Neural cell (in vitro differentiated cells): Measurements from ENCODE around the gene DEDD. TPM values are rescaled to one million over a fixed set of nuclear protein-coding genes. Genes with fewer than 3 reads are reported as not detected.

Experiments used
- H2AFZ ChIP-seq: fragments of 200-600, 300-800 bp; sonication (generic), shearing (Covaris generic); 2 replicates; pipeline ENCODE4 v1.6.0; 2014; ENCODE audit warnings: low read depth, mild to moderate bottlenecking, antibody characterized with exemption, low read length, moderate library complexity
- H3F3A ChIP-seq: fragments of 200-600 bp; shearing (Covaris generic); 2 replicates; pipeline ENCODE4 v1.6.1; 2016; ENCODE audit warnings: mild to moderate bottlenecking, moderate library complexity, mixed read lengths, antibody characterized with exemption, low read length; ENCODE audit not compliant: insufficient read depth, poor library complexity, severe bottlenecking
- H3K27ac ChIP-seq: fragments of 200-600, 300-800 bp; sonication (generic), shearing (Covaris generic); 2 replicates; pipeline ENCODE4 v1.5.1; 2014; ENCODE audit warnings: mild to moderate bottlenecking, low read length, moderate library complexity
- H3K27me3 ChIP-seq: fragments of 300-800, 200-600 bp; sonication (generic), shearing (Covaris generic); 2 replicates; pipeline ENCODE4 v1.6.0; 2014; ENCODE audit warnings: mild to moderate bottlenecking, low read depth, low read length, moderate library complexity; ENCODE audit not compliant: insufficient read depth
- H3K36me3 ChIP-seq: fragments of 300-800, 200-600 bp; sonication (generic), shearing (Covaris generic); 2 replicates; pipeline ENCODE4 v1.5.1; 2014; ENCODE audit warnings: mild to moderate bottlenecking, antibody characterized with exemption, low read length, moderate library complexity; ENCODE audit not compliant: insufficient read depth
- H3K4me2 ChIP-seq: fragments of 300-800, 200-600 bp; sonication (generic), shearing (Covaris generic); 2 replicates; pipeline ENCODE4 v1.6.0; 2014; ENCODE audit warnings: mild to moderate bottlenecking, low read length
- H3K4me3 ChIP-seq: fragments of 300-800, 200-600 bp; sonication (generic), shearing (Covaris generic); 2 replicates; pipeline ENCODE4 v1.5.1; 2014; ENCODE audit warnings: mild to moderate bottlenecking, low read length, moderate library complexity
- H3K79me2 ChIP-seq: fragments of 200-600 bp; shearing (Covaris generic); replicated peaks from 2 replicates; pipeline ENCODE4 v1.6.0; 2014; ENCODE audit warnings: mild to moderate bottlenecking, low read length, moderate library complexity; ENCODE audit not compliant: insufficient read depth
- H3K9ac ChIP-seq: fragments of 300-800, 200-600 bp; sonication (generic), shearing (Covaris generic); 2 replicates; pipeline ENCODE4 v1.6.1; 2016; ENCODE audit warnings: mild to moderate bottlenecking, low read length, mixed read lengths
- H3K9me2 ChIP-seq: fragments of 200-600 bp; shearing (Covaris generic); 2 replicates; pipeline ENCODE4 v1.6.1; 2016; ENCODE audit warnings: mild to moderate bottlenecking, low read length, mixed read lengths; ENCODE audit not compliant: insufficient read depth
- H3K9me3 ChIP-seq: fragments of 200-600, 300-800 bp; sonication (generic), shearing (Covaris generic); 2 replicates; pipeline ENCODE4 v1.6.1; 2016; ENCODE audit warnings: mild to moderate bottlenecking, mixed run types, low read length, moderate library complexity, mixed read lengths
- H4K20me1 ChIP-seq: fragments of 200-600 bp; shearing (Covaris generic); 2 replicates; pipeline ENCODE4 v1.6.1; 2016; ENCODE audit warnings: mild to moderate bottlenecking, mixed run types; ENCODE audit not compliant: insufficient read depth
- EP300 ChIP-seq: fragments of 450-650 bp; conservative IDR thresholded peaks from 2 replicates; pipeline ENCODE4 v1.6.1; 2014; ENCODE audit warnings: antibody characterized with exemption, mild to moderate bottlenecking, moderate library complexity; ENCODE audit not compliant: poor library complexity, severe bottlenecking
- EZH2 ChIP-seq: fragments of 200-600, 300-800 bp; shearing (Covaris generic), sonication (generic); IDR thresholded peaks from 2 replicates; pipeline ENCODE4 v1.6.1; 2014; ENCODE audit warnings: antibody characterized with exemption, low read length, borderline replicate concordance, mild to moderate bottlenecking; ENCODE audit not compliant: insufficient read depth, poor library complexity, severe bottlenecking
- MXI1 ChIP-seq: fragments of 450-650 bp; conservative IDR thresholded peaks from 2 replicates; pipeline ENCODE4 v1.6.1; 2014; ENCODE audit warnings: antibody characterized with exemption, mild to moderate bottlenecking; ENCODE audit not compliant: poor library complexity, severe bottlenecking
- POLR2AphosphoS5 ChIP-seq: IDR thresholded peaks from 2 replicates; pipeline ENCODE4 v1.6.1; 2012
- RAD21 ChIP-seq: fragments of 450-650 bp; conservative IDR thresholded peaks from 2 replicates; pipeline ENCODE4 v1.6.1; 2014; ENCODE audit warnings: antibody characterized with exemption, mild to moderate bottlenecking, moderate library complexity
- REST ChIP-seq: IDR thresholded peaks from 2 replicates; pipeline ENCODE4 v1.6.1; 2012; ENCODE audit warnings: borderline replicate concordance
- SMC3 ChIP-seq: fragments of 450-650 bp; conservative IDR thresholded peaks from 2 replicates; pipeline ENCODE4 v1.6.1; 2014; ENCODE audit warnings: antibody characterized with exemption, mild to moderate bottlenecking, moderate library complexity; ENCODE audit not compliant: poor library complexity
- TAF1 ChIP-seq: IDR thresholded peaks from 2 replicates; pipeline ENCODE4 v1.6.1; 2012; ENCODE audit warnings: low read depth
- polyA plus RNA-seq: library from polyadenylated mRNA; depleted of rRNA; stranded (reverse); fragments of >200 nt; gene quantifications from 2 replicates; pipeline ENCODE4 v1.2.3, GENCODE V29; 2014
- TF ChIP-seq, protein P1 (sequence below): fragments of 450-650 bp; IDR thresholded peaks from 2 replicates; pipeline ENCODE4 v1.5.1; 2014; ENCODE audit warnings: antibody characterized with exemption, mild to moderate bottlenecking, moderate library complexity; ENCODE audit not compliant: poor library complexity, severe bottlenecking

Gene DEDD
- polyA plus RNA-seq, 1 donor from 2014 or later = 29.6 TPM

DNA sequence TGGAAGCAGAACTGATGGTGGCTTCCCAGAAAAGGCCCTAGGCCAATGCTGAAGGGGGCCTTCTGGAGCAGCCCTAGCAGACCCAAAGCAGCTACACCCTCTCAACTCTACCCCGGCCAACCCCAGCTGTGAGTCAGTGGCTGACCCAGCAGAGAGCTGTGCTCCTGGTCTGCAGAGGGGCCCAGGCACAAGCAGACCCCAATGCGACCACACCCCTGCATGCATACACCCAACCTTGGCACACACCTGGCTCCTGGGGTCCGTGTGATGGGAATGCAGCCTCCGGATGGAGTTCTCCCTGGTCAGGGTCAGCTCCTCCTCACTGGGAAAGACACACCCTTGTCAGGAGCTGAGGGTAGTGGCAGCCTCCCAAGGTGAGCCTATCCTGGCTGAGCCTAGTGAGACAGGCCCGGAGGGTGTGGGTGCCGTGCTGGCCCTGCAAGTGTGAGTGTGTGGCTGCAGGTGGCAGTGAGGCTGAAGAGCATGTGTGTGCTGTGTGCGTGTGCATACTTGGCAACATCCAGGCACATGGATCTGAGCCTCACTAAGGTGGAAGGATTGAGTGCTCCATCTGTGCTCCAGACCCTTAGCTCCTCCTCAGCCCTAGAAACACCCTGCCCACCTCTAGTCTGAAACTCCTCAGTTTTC lies 58.9 kb downstream of the DEDD start:
- Histone ChIP-seq H3K27me3 (no peaks in the 10 kb centered on the region), H2AFZ (no peak overlapping the region)

GRCh38 chr1:161072751-161073449 lies 59.6 kb downstream of the DEDD start:
- H2AFZ ChIP-seq = no peak overlapping the region
- no peaks in the 10 kb centered on the region for H3K9me2 ChIP-seq
- no peaks in the 10 kb centered on the region for H3K36me3 ChIP-seq
- H3K9ac ChIP-seq = no peak overlapping the region
- H3K4me3 ChIP-seq = no peak overlapping the region
- no peaks in the 10 kb centered on the region for H3K27me3 ChIP-seq
- H3K4me2 ChIP-seq = no peak overlapping the region
- no peaks in the 10 kb centered on the region for H3K79me2 ChIP-seq
- no peaks in the 10 kb centered on the region for H3K9me3 ChIP-seq
- no peaks in the 10 kb centered on the region for H3F3A ChIP-seq
- H3K27ac ChIP-seq = no peak overlapping the region
- no peaks in the 10 kb centered on the region for H4K20me1 ChIP-seq
- TF ChIP-seq REST (no peak), RAD21 (no peak), TAF1 (no peak), MXI1 (no peak), POLR2AphosphoS5 (no peak)
- TF ChIP-seq, protein P1, sequence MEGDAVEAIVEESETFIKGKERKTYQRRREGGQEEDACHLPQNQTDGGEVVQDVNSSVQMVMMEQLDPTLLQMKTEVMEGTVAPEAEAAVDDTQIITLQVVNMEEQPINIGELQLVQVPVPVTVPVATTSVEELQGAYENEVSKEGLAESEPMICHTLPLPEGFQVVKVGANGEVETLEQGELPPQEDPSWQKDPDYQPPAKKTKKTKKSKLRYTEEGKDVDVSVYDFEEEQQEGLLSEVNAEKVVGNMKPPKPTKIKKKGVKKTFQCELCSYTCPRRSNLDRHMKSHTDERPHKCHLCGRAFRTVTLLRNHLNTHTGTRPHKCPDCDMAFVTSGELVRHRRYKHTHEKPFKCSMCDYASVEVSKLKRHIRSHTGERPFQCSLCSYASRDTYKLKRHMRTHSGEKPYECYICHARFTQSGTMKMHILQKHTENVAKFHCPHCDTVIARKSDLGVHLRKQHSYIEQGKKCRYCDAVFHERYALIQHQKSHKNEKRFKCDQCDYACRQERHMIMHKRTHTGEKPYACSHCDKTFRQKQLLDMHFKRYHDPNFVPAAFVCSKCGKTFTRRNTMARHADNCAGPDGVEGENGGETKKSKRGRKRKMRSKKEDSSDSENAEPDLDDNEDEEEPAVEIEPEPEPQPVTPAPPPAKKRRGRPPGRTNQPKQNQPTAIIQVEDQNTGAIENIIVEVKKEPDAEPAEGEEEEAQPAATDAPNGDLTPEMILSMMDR = no peak

More for the DNA sequence above, 58.9 kb downstream of the DEDD start:
- no peaks in the 10 kb centered on the region for H3K9me2 ChIP-seq
- no peaks in the 10 kb centered on the region for H3K9me3 ChIP-seq
- no peaks in the 10 kb centered on the region for H3F3A ChIP-seq
- no peak overlapping the region for H3K27ac ChIP-seq
- TF ChIP-seq EZH2 (no peak), POLR2AphosphoS5 (no peak), EP300 (no peak), MXI1 (no peak), RAD21 (no peak), SMC3 (no peak), TAF1 (no peak), REST (no peak)
- TF ChIP-seq, protein P1 = no peak
- no peak overlapping the region for H3K4me2 ChIP-seq
- no peaks in the 10 kb centered on the region for H3K79me2 ChIP-seq
- H3K9ac ChIP-seq = no peak overlapping the region
- H4K20me1 ChIP-seq = no peaks in the 10 kb centered on the region
- H3K36me3 ChIP-seq = no peaks in the 10 kb centered on the region
- H3K4me3 ChIP-seq = no peak overlapping the region
